ENCODE measurements around the gene ISCA2. TPM values are rescaled to one million over a fixed set of nuclear protein-coding genes. Genes with fewer than 3 reads are reported as not detected.

Gene ISCA2
- total RNA-seq, 5 donors from 2014 or later (not counting 1 experiment from before 2014, with no cell fraction given): 21.3 to 42.6 (median 34.1) TPM

DNA sequence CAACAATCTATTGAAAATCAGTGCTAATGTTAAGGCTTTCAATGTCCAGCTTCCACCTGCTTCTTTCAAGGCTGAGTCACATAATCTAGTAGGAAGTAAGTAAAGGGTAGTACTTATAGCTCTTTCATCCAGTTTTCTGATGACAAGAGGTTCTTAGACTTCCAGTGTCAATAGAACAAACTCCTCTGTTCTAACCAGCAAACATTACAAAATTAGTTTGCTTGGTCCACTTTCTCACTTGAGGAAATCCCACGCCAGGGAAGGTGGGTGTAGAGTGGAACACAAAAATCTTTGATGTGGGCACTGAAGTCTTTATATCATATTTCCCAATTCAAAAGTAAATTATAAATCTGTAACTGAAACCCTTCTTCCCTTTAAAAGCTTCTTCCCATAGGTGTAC is 3.1 kb upstream of the ISCA2 start:
- Mint-ChIP-seq H3K4me1 (peaks cover 21 to 34% (median 30%) of the 10 kb centered on the region in 3 donors), H3K9me3 (no peaks in the 10 kb centered on the region), H3K4me3 (no peak overlapping the region), H3K27me3 (no peaks in the 10 kb centered on the region), H3K36me3 (peaks cover under 1% of the 10 kb centered on the region), H3K27ac (no peak overlapping the region)
- WGBS (ENCODE audit: insufficient coverage): no CpG with 5 or more reads among the region's 1 CpG
- ChIA-PET POLR2A (no interaction called here), CTCF (no interaction called here)
- no peak for ATAC-seq (replicated peaks in 1 of 4)
- H3K27ac ChIP-seq (ENCODE audit: low read length): no peak overlapping the region
- H3K27me3 ChIP-seq (replicated peaks in 1 of 2; ENCODE audit: control insufficient read depth in 2 of 2, extremely low read depth in 1 of 2, insufficient read depth in 2 of 2, low read length in 1 of 2): peaks cover 0 to 3% of the 10 kb centered on the region in 2 experiments
- H3K9me3 ChIP-seq: no peaks in the 10 kb centered on the region
- DNase-seq: no peak
- H3K36me3 ChIP-seq (ENCODE audit: control insufficient read depth in 2 of 2, extremely low read depth in 1 of 2, insufficient read depth in 1 of 2, low read length in 1 of 2): no peaks in the 10 kb centered on the region
- peaks cover 9 to 21% of the 10 kb centered on the region in 2 experiments for H3K4me1 ChIP-seq (ENCODE audit: control insufficient read depth in 1 of 2, extremely low read depth in 1 of 2, insufficient read depth in 2 of 2, low read length in 2 of 2)
- H3K4me3 ChIP-seq (ENCODE audit: control insufficient read depth in 1 of 2, extremely low read depth in 1 of 2, low read length in 1 of 2): no peak overlapping the region

DNA sequence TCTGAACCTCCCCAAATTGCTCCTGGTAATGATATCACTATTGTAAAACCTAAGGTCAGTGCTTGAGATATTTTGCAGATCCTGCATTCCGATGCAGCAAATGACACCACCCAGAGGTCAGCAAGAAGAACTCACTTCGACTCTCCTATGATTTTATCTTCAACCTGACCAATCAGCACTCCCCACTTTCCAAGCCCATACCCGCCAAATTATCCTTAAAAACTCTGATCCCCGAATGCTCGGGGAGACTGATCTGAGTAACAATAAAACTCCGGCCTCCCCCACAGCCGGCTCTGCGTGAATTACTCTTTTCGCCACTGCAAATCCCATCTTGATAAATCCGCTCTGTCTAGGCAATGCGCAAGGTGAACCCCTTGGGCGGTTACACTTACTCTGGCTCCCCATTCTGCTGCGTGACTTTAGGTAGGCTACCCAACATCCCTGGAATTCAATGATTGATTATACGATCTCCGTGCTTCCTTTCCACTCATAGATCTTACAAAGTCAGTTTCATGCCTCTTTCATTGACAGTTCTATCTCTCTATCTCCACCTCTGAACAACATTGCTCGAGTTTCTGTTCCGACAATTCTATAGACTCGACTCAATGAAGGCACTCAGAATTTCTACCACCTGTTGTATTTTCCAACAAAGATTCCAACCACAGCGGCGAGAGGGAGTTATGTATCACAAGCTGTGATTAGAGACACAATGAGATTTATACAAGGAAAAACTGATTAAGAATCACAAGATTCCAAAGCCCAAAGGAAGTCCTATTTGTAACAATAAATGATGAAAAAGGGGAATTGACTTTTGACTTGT is 1.4 kb upstream of the ISCA2 start:
- POLR2A ChIA-PET: interaction anchor here in 1 of 2 donors (0.7 kb wide), 1 partner anchor 226 kb away, joined by 3 read pairs; no protein-coding TSS in a partner anchor
- no peak for ATAC-seq (replicated peaks in 1 of 4)
- Histone ChIP-seq H3K4me3 (ENCODE audit: control insufficient read depth in 1 of 2, extremely low read depth in 1 of 2, low read length in 1 of 2) (peak overlapping the region; percentile 71 to 79), H3K27me3 (replicated peaks in 1 of 2; ENCODE audit: control insufficient read depth in 2 of 2, extremely low read depth in 1 of 2, insufficient read depth in 2 of 2, low read length in 1 of 2) (peaks cover 0 to 3% of the 10 kb centered on the region in 2 experiments), H3K36me3 (ENCODE audit: control insufficient read depth in 2 of 2, extremely low read depth in 1 of 2, insufficient read depth in 1 of 2, low read length in 1 of 2) (no peaks in the 10 kb centered on the region), H3K9me3 (no peaks in the 10 kb centered on the region), H3K4me1 (ENCODE audit: control insufficient read depth in 1 of 2, extremely low read depth in 1 of 2, insufficient read depth in 2 of 2, low read length in 2 of 2) (peaks cover 9 to 21% of the 10 kb centered on the region in 2 experiments), H3K27ac (ENCODE audit: low read length) (no peak overlapping the region)
- Mint-ChIP-seq H3K27me3 (no peaks in the 10 kb centered on the region), H3K27ac (no peak overlapping the region), H3K4me3 (no peak overlapping the region), H3K4me1 (peaks cover 24 to 43% (median 34%) of the 10 kb centered on the region in 3 donors), H3K36me3 (no peaks in the 10 kb centered on the region), H3K9me3 (no peaks in the 10 kb centered on the region)
- CTCF ChIA-PET: no interaction called here
- 17% methylated on average over 15 of the region's 20 CpGs for whole genome bisulfite sequencing (ENCODE audit: insufficient coverage)
- peak in 2 of 35 experiments; percentile 6 to 37 for DNase-seq

DNA sequence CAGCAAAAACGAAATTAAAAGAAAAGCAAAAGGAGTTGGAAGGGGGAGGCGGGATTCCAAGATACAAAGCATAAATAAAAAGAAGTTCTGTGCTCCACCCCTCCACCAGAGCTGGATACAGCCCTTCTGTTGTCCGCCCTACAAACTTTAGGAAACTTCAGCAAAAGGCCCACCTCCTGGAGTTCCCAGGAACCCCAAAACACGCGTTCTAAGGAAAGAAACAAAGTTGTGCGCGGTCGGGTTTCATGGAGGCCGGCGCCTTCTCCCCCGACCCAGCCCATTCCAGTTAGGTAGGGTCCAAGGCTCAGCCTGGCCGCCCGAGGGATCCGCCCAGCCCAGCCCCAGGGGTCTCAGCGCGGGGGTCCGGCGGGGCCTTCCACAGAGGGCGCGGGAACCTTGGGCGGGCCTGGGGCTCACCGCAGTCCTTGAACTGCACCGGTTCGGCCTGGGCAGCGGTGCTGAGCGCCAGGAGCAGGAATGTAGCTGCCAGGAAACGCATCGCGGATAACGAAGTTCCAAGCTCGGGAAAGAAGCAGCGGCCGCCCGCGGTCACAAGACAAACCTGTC is 706 bp upstream of the ISCA2 start, which contains the start of gene NPC2:
Gene NPC2, minus strand, starts transcription at position 530 of the 567 bp plus-strand sequence. Its CDS starts 31 bp downstream, at position 499.
- Histone ChIP-seq H3K4me1 (ENCODE audit: control insufficient read depth in 1 of 2, extremely low read depth in 1 of 2, insufficient read depth in 2 of 2, low read length in 2 of 2) (peaks cover 9 to 21% of the 10 kb centered on the region in 2 experiments), H3K27ac (ENCODE audit: low read length) (peak within 1 kb of the TSS; percentile 67), H3K9me3 (no peaks in the 10 kb centered on the region), H3K4me3 (ENCODE audit: control insufficient read depth in 1 of 2, extremely low read depth in 1 of 2, low read length in 1 of 2) (peak within 1 kb of the TSS; percentile 79 to 89), H3K27me3 (replicated peaks in 1 of 2; ENCODE audit: control insufficient read depth in 2 of 2, extremely low read depth in 1 of 2, insufficient read depth in 2 of 2, low read length in 1 of 2) (peaks cover 0 to 3% of the 10 kb centered on the region in 2 experiments), H3K36me3 (ENCODE audit: control insufficient read depth in 2 of 2, extremely low read depth in 1 of 2, insufficient read depth in 1 of 2, low read length in 1 of 2) (no peaks in the 10 kb centered on the region)
- ChIA-PET POLR2A (interaction anchor here in 1 of 2 donors (0.7 to 1.0 kb wide), 2 partner anchors 225 to 270 kb away, joined by 3 read pairs; partner anchors contain the start of gene YLPM1), CTCF (interaction anchor here in 1 of 2 donors (0.6 kb wide), 1 partner anchor 197 kb away, joined by 3 read pairs; no protein-coding TSS in a partner anchor)
- Mint-ChIP-seq H3K4me3 (no peak within 1 kb of the TSS), H3K27me3 (no peaks in the 10 kb centered on the region), H3K4me1 (peaks cover 30 to 48% (median 34%) of the 10 kb centered on the region in 3 donors), H3K36me3 (peaks cover 5% of the 10 kb centered on the region), H3K9me3 (no peaks in the 10 kb centered on the region), H3K27ac (peak within 1 kb of the TSS; percentile 92)
- ATAC-seq (replicated peaks in 1 of 4): peak in 1 of 4 experiments; percentile 0
- peak in 1 of 35 experiments; percentile 5 for DNase-seq
- WGBS (ENCODE audit: insufficient coverage): 0% methylated on average over 33 of the region's 35 CpGs

DNA sequence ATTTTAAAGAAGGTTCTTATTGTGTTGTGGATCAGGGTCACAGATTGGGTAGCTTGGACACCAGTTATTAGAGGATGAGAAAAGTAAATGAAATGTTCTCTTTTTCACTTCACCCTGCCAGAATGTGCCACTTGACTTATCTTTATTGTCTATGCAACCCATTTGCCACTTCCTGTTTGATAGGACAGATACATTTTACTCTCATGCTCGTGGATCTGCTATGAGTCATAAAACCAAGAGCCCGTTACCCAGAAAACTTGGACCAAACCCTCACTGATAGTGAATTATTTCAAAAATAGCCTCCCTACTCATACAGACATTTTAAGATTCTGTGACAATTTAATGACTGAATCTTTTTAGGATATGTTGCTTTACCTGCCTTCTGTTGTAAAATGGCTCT is 1.8 kb downstream of the ISCA2 start:
- Histone ChIP-seq H3K27me3 (replicated peaks in 1 of 2; ENCODE audit: control insufficient read depth in 2 of 2, extremely low read depth in 1 of 2, insufficient read depth in 2 of 2, low read length in 1 of 2) (peaks cover 0 to 3% of the 10 kb centered on the region in 2 experiments), H3K27ac (ENCODE audit: low read length) (no peak overlapping the region), H3K4me1 (ENCODE audit: control insufficient read depth in 1 of 2, extremely low read depth in 1 of 2, insufficient read depth in 2 of 2, low read length in 2 of 2) (peaks cover 9 to 21% of the 10 kb centered on the region in 2 experiments), H3K36me3 (ENCODE audit: control insufficient read depth in 2 of 2, extremely low read depth in 1 of 2, insufficient read depth in 1 of 2, low read length in 1 of 2) (no peaks in the 10 kb centered on the region), H3K4me3 (ENCODE audit: control insufficient read depth in 1 of 2, extremely low read depth in 1 of 2, low read length in 1 of 2) (no peak overlapping the region), H3K9me3 (no peaks in the 10 kb centered on the region)
- Mint-ChIP-seq H3K27me3 (no peaks in the 10 kb centered on the region), H3K4me3 (no peak overlapping the region), H3K36me3 (peaks cover 18% of the 10 kb centered on the region), H3K4me1 (peaks cover 22 to 45% (median 43%) of the 10 kb centered on the region in 3 donors), H3K9me3 (no peaks in the 10 kb centered on the region), H3K27ac (peak overlapping the region; percentile 92)
- POLR2A ChIA-PET: interaction anchor here in 1 of 2 donors (0.5 kb wide), 1 partner anchor 707 kb away, joined by 4 read pairs; no protein-coding TSS in a partner anchor
- WGBS (ENCODE audit: insufficient coverage): no CpG with 5 or more reads among the region's 2 CpGs
- DNase-seq (peak in 1 of 35 experiments; percentile 41), ATAC-seq (replicated peaks in 1 of 4) (no peak)
- CTCF ChIA-PET: interaction anchor here in 1 of 2 donors (0.6 kb wide), 1 partner anchor 1159 kb away, joined by 3 read pairs; no protein-coding TSS in a partner anchor

DNA sequence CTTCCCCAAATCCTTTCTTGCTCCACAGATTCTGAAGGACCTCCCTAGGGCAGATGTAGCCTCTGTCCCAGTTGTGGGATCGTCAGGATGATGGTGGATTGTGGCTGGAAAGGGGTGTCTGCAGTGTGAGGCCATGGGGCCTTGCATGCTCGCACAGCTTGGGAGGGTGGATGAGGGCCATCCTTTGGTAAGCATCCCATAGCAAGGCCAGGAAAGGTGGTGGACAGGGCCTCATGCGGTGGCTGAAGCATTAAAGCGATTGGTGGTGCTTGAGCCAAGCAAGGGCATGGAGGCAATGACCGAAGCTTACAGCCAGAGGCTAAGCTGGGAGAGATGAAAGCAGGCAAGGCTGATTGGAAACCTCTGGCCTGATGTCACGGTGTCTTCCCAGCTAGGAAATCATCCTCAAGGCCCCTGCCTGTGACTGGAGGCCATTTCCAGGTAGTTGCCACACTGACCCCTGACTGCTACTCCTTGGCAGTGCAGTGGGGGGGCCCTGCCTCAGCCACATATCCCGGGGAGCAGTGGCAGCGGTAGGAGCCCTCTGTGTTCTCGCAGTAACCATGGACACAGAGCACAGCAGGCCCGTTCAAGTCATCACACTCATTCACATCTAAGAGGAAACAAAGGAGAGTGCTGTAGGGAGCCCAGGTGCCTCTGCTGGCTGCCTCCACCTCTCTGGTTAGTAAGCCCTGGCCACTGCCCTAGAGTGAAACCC is 7.0 kb downstream of the ISCA2 start:
- no peak overlapping the region for H3K27ac ChIP-seq (ENCODE audit: low read length)
- H3K36me3 ChIP-seq (ENCODE audit: control insufficient read depth in 2 of 2, extremely low read depth in 1 of 2, insufficient read depth in 1 of 2, low read length in 1 of 2): no peaks in the 10 kb centered on the region
- no peaks in the 10 kb centered on the region for H3K9me3 Mint-ChIP-seq
- no peak overlapping the region for H3K4me3 ChIP-seq (ENCODE audit: control insufficient read depth in 1 of 2, extremely low read depth in 1 of 2, low read length in 1 of 2)
- no peaks in the 10 kb centered on the region for H3K4me1 ChIP-seq (ENCODE audit: control insufficient read depth in 1 of 2, extremely low read depth in 1 of 2, insufficient read depth in 2 of 2, low read length in 2 of 2)
- no peak overlapping the region for H3K27ac Mint-ChIP-seq
- ATAC-seq (replicated peaks in 1 of 4) (no peak), DNase-seq (no peak)
- no peak overlapping the region for H3K4me3 Mint-ChIP-seq
- H3K27me3 Mint-ChIP-seq: no peaks in the 10 kb centered on the region
- H3K9me3 ChIP-seq: no peaks in the 10 kb centered on the region
- H3K4me1 Mint-ChIP-seq: peaks cover 3 to 30% (median 29%) of the 10 kb centered on the region in 3 donors
- ChIA-PET POLR2A (interaction anchor here in 1 of 2 donors (0.6 kb wide), 1 partner anchor 283 kb away, joined by 3 read pairs; no protein-coding TSS in a partner anchor), CTCF (no interaction called here)
- WGBS (ENCODE audit: insufficient coverage): 90% methylated on average over 9 of the region's 10 CpGs
- H3K27me3 ChIP-seq (replicated peaks in 1 of 2; ENCODE audit: control insufficient read depth in 2 of 2, extremely low read depth in 1 of 2, insufficient read depth in 2 of 2, low read length in 1 of 2): no peaks in the 10 kb centered on the region
- H3K36me3 Mint-ChIP-seq: peaks cover 18% of the 10 kb centered on the region
